ENCODE results near the gene STX16. TPM values are rescaled to one million over a fixed set of nuclear protein-coding genes. Genes with fewer than 3 reads are reported as not detected.

Gene STX16
- total and polyA plus RNA-seq, 8 donors = 17.9 to 67.0 (median 25.1) TPM

GRCh38 chr20:58656831-58657230, 5.7 kb downstream of the STX16 start:
- 33 to 45% methylated on average over 2 of the region's 2 CpGs for WGBS, 2 donors
- no peak for TF ChIP-seq CTCF (IDR thresholded peaks at IDR 0.05)
- no peak for ATAC-seq
- Histone ChIP-seq H3K27me3 (no peaks in the 10 kb centered on the region), H3K4me1 (peaks cover 38 to 52% (median 42%) of the 10 kb centered on the region in 3 donors), H3K36me3 (peaks cover 0 to 4% (median 0%) of the 10 kb centered on the region in 3 donors), H3K27ac (peak overlapping the region in 1 of 4 donors; percentile 5), H3K4me3 (no peak overlapping the region), H3K9me3 (no peaks in the 10 kb centered on the region)
- no peak for FAIRE-seq
- intact Hi-C loops (cut with DNase I) = no loop called here
- DNase-seq = peak in 1 of 6 donors; percentile 1

- ATAC-seq (no peak), DNase-seq (no peak), FAIRE-seq (no peak)
- Histone ChIP-seq H3K9me3 (no peaks in the 10 kb centered on the region), H3K36me3 (peaks cover 0 to 4% (median 0%) of the 10 kb centered on the region in 3 donors), H3K4me3 (no peak overlapping the region), H3K4me1 (peaks cover 38 to 52% (median 42%) of the 10 kb centered on the region in 3 donors), H3K27ac (peak overlapping the region in 1 of 4 donors; percentile 5), H3K27me3 (no peaks in the 10 kb centered on the region)
- 45 to 49% methylated on average over 2 of the region's 2 CpGs for WGBS, 2 donors
- intact Hi-C loops (cut with DNase I) = no loop called here
- no peak for TF ChIP-seq CTCF (IDR thresholded peaks at IDR 0.05)
Measured at GRCh38 chr20:58657262-58657661, 6.2 kb downstream of the STX16 start.

GRCh38 chr20:58657986-58658385, 6.9 kb downstream of the STX16 start:
- DNase-seq (peak in 1 of 6 donors; percentile 0), FAIRE-seq (no peak), ATAC-seq (no peak)
- TF ChIP-seq CTCF (IDR thresholded peaks at IDR 0.05) = no peak
- H3K4me3 ChIP-seq = no peak overlapping the region
- H3K9me3 ChIP-seq = no peaks in the 10 kb centered on the region
- WGBS, 2 donors = 25 to 27% methylated on average over 4 of the region's 4 CpGs
- H3K27me3 ChIP-seq = no peaks in the 10 kb centered on the region
- H3K36me3 ChIP-seq = peaks cover 0 to 4% (median 0%) of the 10 kb centered on the region in 3 donors
- H3K27ac ChIP-seq = no peak overlapping the region
- intact Hi-C loops (cut with DNase I) = no loop called here
- peaks cover 37 to 52% (median 42%) of the 10 kb centered on the region in 3 donors for H3K4me1 ChIP-seq

- DNase-seq (no peak), FAIRE-seq (no peak), ATAC-seq (no peak)
- whole genome bisulfite sequencing, 2 donors = 80 to 82% methylated on average over 4 of the region's 4 CpGs
- H3K9me3 ChIP-seq = no peaks in the 10 kb centered on the region
- H3K36me3 ChIP-seq = peaks cover 0 to 4% (median 0%) of the 10 kb centered on the region in 3 donors
- intact Hi-C loops (cut with DNase I) = no loop called here
- no peak for TF ChIP-seq CTCF (IDR thresholded peaks at IDR 0.05)
- no peaks in the 10 kb centered on the region for H3K27me3 ChIP-seq
- peaks cover 29 to 45% (median 39%) of the 10 kb centered on the region in 3 donors for H3K4me1 ChIP-seq
- H3K27ac ChIP-seq = no peak overlapping the region
- no peak overlapping the region for H3K4me3 ChIP-seq
Measured at GRCh38 chr20:58658760-58659159, 7.7 kb downstream of the STX16 start.

GRCh38 chr20:58659841-58660240, 8.8 kb downstream of the STX16 start:
- H3K27me3 ChIP-seq = no peaks in the 10 kb centered on the region
- no peak for TF ChIP-seq CTCF (IDR thresholded peaks at IDR 0.05)
- intact Hi-C loops (cut with DNase I) = no loop called here
- no peak overlapping the region for H3K4me3 ChIP-seq
- H3K9me3 ChIP-seq = no peaks in the 10 kb centered on the region
- ATAC-seq = peak in 1 of 4 donors; percentile 48
- 65 to 74% methylated on average over 3 of the region's 3 CpGs for WGBS, 2 donors
- H3K27ac ChIP-seq = no peak overlapping the region
- no peak for FAIRE-seq
- H3K36me3 ChIP-seq = peaks cover 0 to 4% (median 0%) of the 10 kb centered on the region in 3 donors
- no peak for DNase-seq
- H3K4me1 ChIP-seq = peaks cover 24 to 37% (median 36%) of the 10 kb centered on the region in 3 donors
